Neural progenitor cell (in vitro differentiated cells): Measurements from ENCODE around the gene ST7.

Experiments used
- EZH2 ChIP-seq: fragments of 200-600 bp; sonication (generic); IDR thresholded peaks from 2 replicates; pipeline ENCODE4 v1.6.1; 2017; ENCODE audit warnings: antibody characterized with exemption, mild to moderate bottlenecking, moderate library complexity
- EZH2phosphoT487 ChIP-seq: fragments of 200-600 bp; sonication (generic); IDR thresholded peaks from 2 replicates; pipeline ENCODE4 v1.6.1; 2017; ENCODE audit warnings: antibody characterized with exemption
- TF ChIP-seq, protein P1 (sequence below): fragments of 200-600 bp; sonication (generic); IDR thresholded peaks from 2 replicates; pipeline ENCODE4 v1.5.1; 2017; ENCODE audit warnings: antibody characterized with exemption, mild to moderate bottlenecking

DNA sequence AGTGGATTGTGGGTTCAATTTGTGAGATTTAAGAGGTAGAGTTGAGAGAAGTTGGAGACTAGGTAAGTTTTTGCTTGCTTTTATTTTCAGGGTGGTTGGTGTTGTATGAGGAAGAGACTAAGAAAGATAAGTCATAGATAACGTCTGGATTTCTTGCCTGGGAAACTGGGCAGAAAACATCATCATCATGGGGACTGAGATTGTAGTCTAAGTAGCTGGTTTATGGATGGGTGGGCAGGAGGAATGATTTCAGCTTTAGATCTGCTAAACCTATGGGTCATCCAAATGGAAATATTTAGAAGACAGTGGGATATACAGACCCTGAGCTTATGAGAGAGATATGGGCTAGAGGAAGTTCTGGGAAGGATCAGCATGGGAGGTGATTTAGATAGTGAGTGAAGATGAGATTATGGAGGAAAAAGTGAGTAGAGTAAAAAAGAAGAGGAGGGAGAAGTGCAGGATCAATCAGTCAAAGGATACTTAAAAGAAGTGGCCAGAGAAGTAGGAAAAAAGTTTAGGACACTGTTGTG, 199.8 kb downstream of the ST7 start:
- TF ChIP-seq, protein P1, sequence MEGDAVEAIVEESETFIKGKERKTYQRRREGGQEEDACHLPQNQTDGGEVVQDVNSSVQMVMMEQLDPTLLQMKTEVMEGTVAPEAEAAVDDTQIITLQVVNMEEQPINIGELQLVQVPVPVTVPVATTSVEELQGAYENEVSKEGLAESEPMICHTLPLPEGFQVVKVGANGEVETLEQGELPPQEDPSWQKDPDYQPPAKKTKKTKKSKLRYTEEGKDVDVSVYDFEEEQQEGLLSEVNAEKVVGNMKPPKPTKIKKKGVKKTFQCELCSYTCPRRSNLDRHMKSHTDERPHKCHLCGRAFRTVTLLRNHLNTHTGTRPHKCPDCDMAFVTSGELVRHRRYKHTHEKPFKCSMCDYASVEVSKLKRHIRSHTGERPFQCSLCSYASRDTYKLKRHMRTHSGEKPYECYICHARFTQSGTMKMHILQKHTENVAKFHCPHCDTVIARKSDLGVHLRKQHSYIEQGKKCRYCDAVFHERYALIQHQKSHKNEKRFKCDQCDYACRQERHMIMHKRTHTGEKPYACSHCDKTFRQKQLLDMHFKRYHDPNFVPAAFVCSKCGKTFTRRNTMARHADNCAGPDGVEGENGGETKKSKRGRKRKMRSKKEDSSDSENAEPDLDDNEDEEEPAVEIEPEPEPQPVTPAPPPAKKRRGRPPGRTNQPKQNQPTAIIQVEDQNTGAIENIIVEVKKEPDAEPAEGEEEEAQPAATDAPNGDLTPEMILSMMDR, result no peak
- TF ChIP-seq EZH2 (no peak), EZH2phosphoT487 (no peak)
